Upper lobe of right lung (tissue), 1 donor: Measurements from ENCODE around the gene PTPRQ. TPM values are rescaled to one million over a fixed set of nuclear protein-coding genes. Genes with fewer than 3 reads are reported as not detected.

ENCODE experiments used
- ATAC-seq: fragments of 200-7000 bp; cut with Tn5 transposase; one replicate; pipeline ENCODE4 v1.9.1; 2020; ENCODE audit warnings: mild to moderate bottlenecking, moderate library complexity
- DNase-seq: peaks from one replicate; pipeline ENCODE4 v3.0.0-alpha.2; 2020
- H3K27ac ChIP-seq: fragments of 200-600 bp; one replicate; pipeline ENCODE4 v1.8.0; 2022
- H3K27me3 ChIP-seq: fragments of 200-600 bp; one replicate; pipeline ENCODE4 v1.8.0; 2022; ENCODE audit warnings: mild to moderate bottlenecking
- H3K36me3 ChIP-seq: fragments of 200-600 bp; one replicate; pipeline ENCODE4 v1.8.0; 2022
- H3K4me1 ChIP-seq: fragments of 200-600 bp; one replicate; pipeline ENCODE4 v1.8.0; 2022
- H3K4me3 ChIP-seq: fragments of 200-600 bp; one replicate; pipeline ENCODE4 v1.8.0; 2022; ENCODE audit warnings: mild to moderate bottlenecking
- H3K9me3 ChIP-seq: fragments of 200-600 bp; one replicate; pipeline ENCODE4 v1.8.0; 2022
- intact Hi-C: fragments of 100-400 bp; cut with DNase I; formaldehyde crosslinking; loops from one replicate; pipeline ENCODE4 v1.11.0; 2022
- total RNA-seq: library from RNA; stranded (reverse); fragmentation: NEBNext Ultra II Directional; extraction: Animal tissue kit (Norgen Biotek cat#: 25700); gene quantifications from one replicate; pipeline ENCODE4 v1.2.1, GENCODE V29; 2021
- TF ChIP-seq, protein P1 (sequence below): fragments of 200-600 bp; IDR thresholded peaks from one replicate; pipeline ENCODE4 v1.8.0; 2022; ENCODE audit warnings: antibody characterized with exemption
- donor health status: DM: no; HTN: yes; CAD: no; lungs with severe emphysema.

PTPRQ gene
- total RNA-seq, 1 donor from 2014 or later = 9.8 TPM

- no peaks in the 10 kb centered on the region for H3K27me3 ChIP-seq
- TF ChIP-seq, protein P1, sequence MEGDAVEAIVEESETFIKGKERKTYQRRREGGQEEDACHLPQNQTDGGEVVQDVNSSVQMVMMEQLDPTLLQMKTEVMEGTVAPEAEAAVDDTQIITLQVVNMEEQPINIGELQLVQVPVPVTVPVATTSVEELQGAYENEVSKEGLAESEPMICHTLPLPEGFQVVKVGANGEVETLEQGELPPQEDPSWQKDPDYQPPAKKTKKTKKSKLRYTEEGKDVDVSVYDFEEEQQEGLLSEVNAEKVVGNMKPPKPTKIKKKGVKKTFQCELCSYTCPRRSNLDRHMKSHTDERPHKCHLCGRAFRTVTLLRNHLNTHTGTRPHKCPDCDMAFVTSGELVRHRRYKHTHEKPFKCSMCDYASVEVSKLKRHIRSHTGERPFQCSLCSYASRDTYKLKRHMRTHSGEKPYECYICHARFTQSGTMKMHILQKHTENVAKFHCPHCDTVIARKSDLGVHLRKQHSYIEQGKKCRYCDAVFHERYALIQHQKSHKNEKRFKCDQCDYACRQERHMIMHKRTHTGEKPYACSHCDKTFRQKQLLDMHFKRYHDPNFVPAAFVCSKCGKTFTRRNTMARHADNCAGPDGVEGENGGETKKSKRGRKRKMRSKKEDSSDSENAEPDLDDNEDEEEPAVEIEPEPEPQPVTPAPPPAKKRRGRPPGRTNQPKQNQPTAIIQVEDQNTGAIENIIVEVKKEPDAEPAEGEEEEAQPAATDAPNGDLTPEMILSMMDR = no peak
- intact Hi-C loops = no loop called here
Measured at GRCh38 chr12:80714846-80715245, 270.8 kb downstream of the PTPRQ start.

GRCh38 chr12:80715713-80716249 is 271.7 kb downstream of the PTPRQ start:
- H3K36me3 ChIP-seq = no peaks in the 10 kb centered on the region
- no peaks in the 10 kb centered on the region for H3K9me3 ChIP-seq
- no peak overlapping the region for H3K27ac ChIP-seq
- no peak overlapping the region for H3K4me3 ChIP-seq
- DNase-seq (no peak), ATAC-seq (no peak)
- no peaks in the 10 kb centered on the region for H3K27me3 ChIP-seq
- intact Hi-C loops = no loop called here
- H3K4me1 ChIP-seq = no peaks in the 10 kb centered on the region
- TF ChIP-seq, protein P1 = no peak

More at GRCh38 chr12:80714846-80715245, 270.8 kb downstream of the PTPRQ start:
- Histone ChIP-seq H3K36me3 (no peaks in the 10 kb centered on the region), H3K4me1 (no peaks in the 10 kb centered on the region), H3K4me3 (no peak overlapping the region), H3K27ac (no peak overlapping the region), H3K9me3 (no peaks in the 10 kb centered on the region)
- DNase-seq = no peak
- no peak for ATAC-seq

DNA sequence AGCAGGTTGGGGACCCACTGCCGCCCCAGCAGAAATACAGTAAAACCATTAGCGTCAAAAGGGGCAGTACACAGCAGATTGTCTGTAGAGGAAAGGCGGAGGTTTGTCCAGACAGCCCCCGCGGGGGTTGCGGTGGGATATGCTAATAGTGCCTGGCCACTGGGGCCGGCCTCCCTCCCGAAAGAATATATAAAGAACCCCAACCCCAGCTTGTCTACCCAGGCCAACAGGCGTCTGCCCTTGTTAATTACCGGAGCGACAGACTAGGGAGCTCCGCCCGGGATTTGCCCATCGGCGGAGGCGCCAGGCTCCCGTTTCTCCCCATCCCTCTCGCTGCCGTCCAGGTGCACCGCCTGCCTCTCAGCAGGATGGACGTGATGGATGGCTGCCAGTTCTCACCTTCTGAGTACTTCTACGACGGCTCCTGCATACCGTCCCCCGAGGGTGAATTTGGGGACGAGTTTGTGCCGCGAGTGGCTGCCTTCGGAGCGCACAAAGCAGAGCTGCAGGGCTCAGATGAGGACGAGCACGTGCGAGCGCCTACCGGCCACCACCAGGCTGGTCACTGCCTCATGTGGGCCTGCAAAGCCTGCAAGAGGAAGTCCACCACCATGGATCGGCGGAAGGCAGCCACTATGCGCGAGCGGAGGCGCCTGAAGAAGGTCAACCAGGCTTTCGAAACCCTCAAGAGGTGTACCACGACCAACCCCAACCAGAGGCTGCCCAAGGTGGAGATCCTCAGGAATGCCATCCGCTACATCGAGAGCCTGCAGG is 272.8 kb downstream of the PTPRQ start, which contains the start of gene MYF5:
TSS of gene MYF5 (plus strand) at position 217 of the 774 bp plus-strand sequence. CDS start at position 369, 152 bp downstream.
- Histone ChIP-seq H3K36me3 (no peaks in the 10 kb centered on the region), H3K27ac (no peak within 1 kb of the TSS), H3K4me1 (no peaks in the 10 kb centered on the region), H3K4me3 (no peak within 1 kb of the TSS), H3K27me3 (no peaks in the 10 kb centered on the region), H3K9me3 (no peaks in the 10 kb centered on the region)
- TF ChIP-seq, protein P1 = no peak
- intact Hi-C loops = no loop called here
- DNase-seq (no peak), ATAC-seq (no peak)

- Histone ChIP-seq H3K27ac (no peak overlapping the region), H3K4me3 (no peak overlapping the region), H3K4me1 (no peaks in the 10 kb centered on the region), H3K36me3 (no peaks in the 10 kb centered on the region), H3K9me3 (no peaks in the 10 kb centered on the region), H3K27me3 (no peaks in the 10 kb centered on the region)
- ATAC-seq (no peak), DNase-seq (no peak)
- intact Hi-C loops = no loop called here
- TF ChIP-seq, protein P1 = no peak
Measured at GRCh38 chr12:80717856-80718255, 273.8 kb downstream of the PTPRQ start.

DNA sequence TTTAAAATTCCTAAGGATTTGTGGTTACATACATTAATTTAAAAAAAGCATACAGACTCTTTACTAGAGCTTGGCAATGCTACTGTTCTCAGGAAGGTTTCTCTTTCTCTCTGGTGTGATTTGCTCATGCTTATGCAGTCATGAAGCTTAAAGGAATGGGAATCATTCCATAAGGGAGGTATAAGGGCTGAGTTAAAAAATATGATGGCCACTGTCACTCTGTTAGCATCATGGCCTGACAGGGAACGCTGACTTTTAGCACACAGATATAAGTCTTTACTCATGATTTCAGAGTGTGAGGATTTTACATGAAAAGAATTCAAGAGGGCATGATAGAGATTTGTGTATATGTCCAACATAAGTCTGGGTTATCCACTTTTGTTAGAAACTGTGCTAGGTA is 276.5 kb downstream of the PTPRQ start:
- intact Hi-C loops = no loop called here
- DNase-seq (no peak), ATAC-seq (no peak)
- H3K4me3 ChIP-seq = no peak overlapping the region
- H3K9me3 ChIP-seq = no peaks in the 10 kb centered on the region
- H3K4me1 ChIP-seq = no peaks in the 10 kb centered on the region
- H3K27ac ChIP-seq = no peak overlapping the region
- TF ChIP-seq, protein P1 = no peak
- H3K36me3 ChIP-seq = no peaks in the 10 kb centered on the region
- H3K27me3 ChIP-seq = no peaks in the 10 kb centered on the region
